A549 (cell line): ENCODE measurements around the gene PAPPA. TPM values are rescaled to one million over a fixed set of nuclear protein-coding genes. Genes with fewer than 3 reads are reported as not detected.

Experiments
- ATAC-seq, 2 experiments: fragments of 200-7000 bp in 1 of 2; fragments of >200 bp in 1 of 2; cut with Nextera tagmentation in 1 of 2; cut with Tn5 transposase in 1 of 2; 3 replicates each; pipeline versions ENCODE4 v1.8.0 to v1.9.1; 2018 to 2020; ENCODE audit warnings: mild to moderate bottlenecking in 1 of 2, moderate library complexity in 1 of 2
- CTCF ChIA-PET: fragments of 300-600 bp; sonication (Branson Sonifier 250); formaldehyde crosslinking; extraction: SDS; loops from one replicate; lab custom pipeline; 2021; ENCODE audit warnings: antibody characterized with exemption, inconsistent platforms; lab: Yijun Ruan, JAX
- POLR2A ChIA-PET: fragments of 350-600 bp; formaldehyde crosslinking; extraction: SDS; loops from one replicate; lab custom pipeline; 2021; ENCODE audit warnings: antibody characterized with exemption, inconsistent platforms; lab: Yijun Ruan, JAX
- DNase-seq, 2 experiments: peaks; one replicate each; pipeline versions ENCODE4 v3.0.0 to v3.0.0-alpha.2; 2011 to 2016; ENCODE audit warnings: low read depth in 1 of 2, low spot score in 1 of 2
- FAIRE-seq: peaks from 2 replicates; lab custom pipeline; 2011; peaks lifted over from hg19 to GRCh38; lab: Jason Lieb, UNC
- H3K27ac ChIP-seq, 2 experiments: fragments of >200 bp; sonication (Bioruptor Twin); formaldehyde crosslinking; 3 replicates each; pipeline ENCODE4 v1.5.1; 2016 to 2017
- H3K4me1 ChIP-seq: fragments of >200 bp; sonication (Bioruptor Twin); formaldehyde crosslinking; 3 replicates; pipeline ENCODE4 v1.6.1; 2016
- H3K4me2 ChIP-seq: fragments of >200 bp; sonication (Bioruptor Twin); formaldehyde crosslinking; 3 replicates; pipeline ENCODE4 v1.6.1; 2016
- H3K4me3 ChIP-seq: fragments of >200 bp; sonication (Bioruptor Twin); formaldehyde crosslinking; 3 replicates; pipeline ENCODE4 v1.5.1; 2016
- H3K9me3 ChIP-seq: fragments of >200 bp; sonication (Bioruptor Twin); formaldehyde crosslinking; 3 replicates; pipeline ENCODE4 v1.6.1; 2016
- EHF ChIP-seq: fragments of 250-450 bp; sonication (Bioruptor Pico); IDR thresholded peaks from 2 replicates; pipeline ENCODE4 v1.5.0; 2020; ENCODE audit warnings: mild to moderate bottlenecking
- ESRRA ChIP-seq: fragments of 150-350 bp; IDR thresholded peaks from 2 replicates; pipeline ENCODE4 v1.6.1; 2014; ENCODE audit warnings: mild to moderate bottlenecking, low read length, borderline replicate concordance
- FOSL2 ChIP-seq, 2 experiments: fragments of 450-650 bp in 1 of 2; fragments of >200 bp in 1 of 2; sonication (Bioruptor Twin) in 1 of 2; formaldehyde crosslinking; IDR thresholded peaks; 2 replicates each; pipeline versions ENCODE4 v1.5.0 to v1.6.1; 2016 to 2020; ENCODE audit warnings: mild to moderate bottlenecking in 1 of 2, moderate library complexity in 1 of 2
- HEYL ChIP-seq: fragments of 250-450 bp; sonication (Bioruptor Pico); IDR thresholded peaks from 2 replicates; pipeline ENCODE4 v1.8.0; 2021; ENCODE audit warnings: mild to moderate bottlenecking, moderate library complexity
- JUNB ChIP-seq: fragments of >200 bp; sonication (Bioruptor Twin); formaldehyde crosslinking; IDR thresholded peaks from 2 replicates; pipeline ENCODE4 v1.6.1; 2016
- KDM1A ChIP-seq: fragments of 200-600 bp; sonication (generic); IDR thresholded peaks from 2 replicates; pipeline ENCODE4 v1.6.1; 2016; ENCODE audit warnings: low read depth, mild to moderate bottlenecking
- KDM5A ChIP-seq: fragments of 200-600 bp; sonication (generic); IDR thresholded peaks from 2 replicates; pipeline ENCODE4 v1.6.1; 2016; ENCODE audit warnings: antibody characterized with exemption, mild to moderate bottlenecking
- MAFK ChIP-seq: fragments of 450-650 bp; IDR thresholded peaks from 2 replicates; pipeline ENCODE4 v1.6.1; 2014; ENCODE audit not compliant: partially characterized antibody
- SREBF2 ChIP-seq: fragments of 450-650 bp; IDR thresholded peaks from 2 replicates; pipeline ENCODE4 v1.6.1; 2014; ENCODE audit warnings: mild to moderate bottlenecking, moderate library complexity
- ZNF302 ChIP-seq: fragments of 250-450 bp; sonication (Bioruptor Pico); IDR thresholded peaks from 2 replicates; pipeline ENCODE4 v1.9.0; 2021; ENCODE audit warnings: inconsistent platforms, mild to moderate bottlenecking, moderate library complexity
- ZSCAN20 ChIP-seq: fragments of 250-450 bp; sonication (Bioruptor Pico); IDR thresholded peaks from 2 replicates; pipeline ENCODE4 v1.8.0; 2022; ENCODE audit warnings: mild to moderate bottlenecking, moderate library complexity
- WGBS: methylation state at CpG from one replicate; pipeline ENCODE4 v1.1.6; 2017; ENCODE audit errors: missing lambda C conversion rate; 5-methylcytosine and 5-hydroxymethylcytosine counted together
- polyA plus RNA-seq, 4 experiments: library from polyadenylated mRNA; depleted of rRNA in 3 of 4; stranded (reverse); fragments of >200 nt; fragmentation: RNase III in 1 of 4; extraction: RNeasy Plus Mini Kit Qiagen cat#74134 plus additional on column Dnase treatment in 1 of 4; gene quantifications; 2 replicates in 3 of 4; 3 replicates in 1 of 4; pipeline ENCODE4 v1.2.3, GENCODE V29; 2011 to 2017
- TF ChIP-seq, protein P1 (sequence below): fragments of 200-600 bp; sonication (generic); IDR thresholded peaks from 2 replicates; pipeline ENCODE4 v1.6.1; 2016; ENCODE audit warnings: antibody characterized with exemption, mild to moderate bottlenecking, moderate library complexity
- TF ChIP-seq, protein P2 (sequence below): IDR thresholded peaks from 2 replicates; pipeline ENCODE4 v1.6.1; 2012; ENCODE audit warnings: low read depth, borderline replicate concordance
- TF ChIP-seq, protein P3 (sequence below): fragments of 150-350 bp; IDR thresholded peaks from 2 replicates; pipeline ENCODE4 v1.6.1; 2014; ENCODE audit warnings: low read depth, mild to moderate bottlenecking, low read length
- TF ChIP-seq, protein P4 (sequence below): fragments of 450-650 bp; IDR thresholded peaks from 2 replicates; pipeline ENCODE4 v1.6.1; 2014; ENCODE audit warnings: antibody characterized with exemption
- TF ChIP-seq, protein P5 (sequence below): IDR thresholded peaks from 2 replicates; pipeline ENCODE4 v1.6.1; 2012
- TF ChIP-seq, protein P6 (sequence below): fragments of 250-450 bp; sonication (Bioruptor Pico); IDR thresholded peaks from 2 replicates; pipeline ENCODE4 v1.5.0; 2021; ENCODE audit warnings: mild to moderate bottlenecking, moderate library complexity, borderline replicate concordance

PAPPA gene
- polyA plus RNA-seq, 2 of the 4 experiments (the other 2 are of a cell fraction), result 40.0 to 127 TPM

DNA sequence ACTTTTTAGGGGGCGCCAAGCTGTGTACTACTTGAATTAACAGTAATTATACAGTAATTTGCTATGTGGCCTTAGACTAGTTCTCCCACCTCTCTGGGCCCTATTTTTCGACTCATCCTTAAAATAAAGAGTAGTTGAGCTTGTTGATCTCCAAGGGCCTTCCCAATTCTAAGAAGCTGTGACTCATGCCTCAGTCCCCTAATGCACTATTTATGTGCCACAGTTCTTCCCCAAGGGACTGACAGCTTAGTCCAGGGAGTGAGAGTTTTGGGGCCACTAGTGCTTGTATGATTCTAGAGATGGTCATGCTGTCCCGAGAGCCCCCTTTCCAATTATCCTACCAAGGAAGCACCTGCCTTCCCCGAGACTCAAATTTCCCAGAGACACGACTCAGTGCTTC is 149.7 kb downstream of the PAPPA start (continued):
- TF ChIP-seq, protein P1, sequence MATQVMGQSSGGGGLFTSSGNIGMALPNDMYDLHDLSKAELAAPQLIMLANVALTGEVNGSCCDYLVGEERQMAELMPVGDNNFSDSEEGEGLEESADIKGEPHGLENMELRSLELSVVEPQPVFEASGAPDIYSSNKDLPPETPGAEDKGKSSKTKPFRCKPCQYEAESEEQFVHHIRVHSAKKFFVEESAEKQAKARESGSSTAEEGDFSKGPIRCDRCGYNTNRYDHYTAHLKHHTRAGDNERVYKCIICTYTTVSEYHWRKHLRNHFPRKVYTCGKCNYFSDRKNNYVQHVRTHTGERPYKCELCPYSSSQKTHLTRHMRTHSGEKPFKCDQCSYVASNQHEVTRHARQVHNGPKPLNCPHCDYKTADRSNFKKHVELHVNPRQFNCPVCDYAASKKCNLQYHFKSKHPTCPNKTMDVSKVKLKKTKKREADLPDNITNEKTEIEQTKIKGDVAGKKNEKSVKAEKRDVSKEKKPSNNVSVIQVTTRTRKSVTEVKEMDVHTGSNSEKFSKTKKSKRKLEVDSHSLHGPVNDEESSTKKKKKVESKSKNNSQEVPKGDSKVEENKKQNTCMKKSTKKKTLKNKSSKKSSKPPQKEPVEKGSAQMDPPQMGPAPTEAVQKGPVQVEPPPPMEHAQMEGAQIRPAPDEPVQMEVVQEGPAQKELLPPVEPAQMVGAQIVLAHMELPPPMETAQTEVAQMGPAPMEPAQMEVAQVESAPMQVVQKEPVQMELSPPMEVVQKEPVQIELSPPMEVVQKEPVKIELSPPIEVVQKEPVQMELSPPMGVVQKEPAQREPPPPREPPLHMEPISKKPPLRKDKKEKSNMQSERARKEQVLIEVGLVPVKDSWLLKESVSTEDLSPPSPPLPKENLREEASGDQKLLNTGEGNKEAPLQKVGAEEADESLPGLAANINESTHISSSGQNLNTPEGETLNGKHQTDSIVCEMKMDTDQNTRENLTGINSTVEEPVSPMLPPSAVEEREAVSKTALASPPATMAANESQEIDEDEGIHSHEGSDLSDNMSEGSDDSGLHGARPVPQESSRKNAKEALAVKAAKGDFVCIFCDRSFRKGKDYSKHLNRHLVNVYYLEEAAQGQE, result no peak
- TF ChIP-seq KDM5A, result no peak
- no peak for TF ChIP-seq SREBF2
- no peak for TF ChIP-seq KDM1A
- no peak for TF ChIP-seq FOSL2 (IDR thresholded peaks at IDR 0.05)
- no peak for TF ChIP-seq FOSL2 (CRISPR knock-in tag; IDR thresholded peaks at IDR 0.05)
- TF ChIP-seq, protein P2, sequence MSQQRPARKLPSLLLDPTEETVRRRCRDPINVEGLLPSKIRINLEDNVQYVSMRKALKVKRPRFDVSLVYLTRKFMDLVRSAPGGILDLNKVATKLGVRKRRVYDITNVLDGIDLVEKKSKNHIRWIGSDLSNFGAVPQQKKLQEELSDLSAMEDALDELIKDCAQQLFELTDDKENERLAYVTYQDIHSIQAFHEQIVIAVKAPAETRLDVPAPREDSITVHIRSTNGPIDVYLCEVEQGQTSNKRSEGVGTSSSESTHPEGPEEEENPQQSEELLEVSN, result no peak
- TF ChIP-seq HEYL (CRISPR knock-in tag), result no peak

DNA sequence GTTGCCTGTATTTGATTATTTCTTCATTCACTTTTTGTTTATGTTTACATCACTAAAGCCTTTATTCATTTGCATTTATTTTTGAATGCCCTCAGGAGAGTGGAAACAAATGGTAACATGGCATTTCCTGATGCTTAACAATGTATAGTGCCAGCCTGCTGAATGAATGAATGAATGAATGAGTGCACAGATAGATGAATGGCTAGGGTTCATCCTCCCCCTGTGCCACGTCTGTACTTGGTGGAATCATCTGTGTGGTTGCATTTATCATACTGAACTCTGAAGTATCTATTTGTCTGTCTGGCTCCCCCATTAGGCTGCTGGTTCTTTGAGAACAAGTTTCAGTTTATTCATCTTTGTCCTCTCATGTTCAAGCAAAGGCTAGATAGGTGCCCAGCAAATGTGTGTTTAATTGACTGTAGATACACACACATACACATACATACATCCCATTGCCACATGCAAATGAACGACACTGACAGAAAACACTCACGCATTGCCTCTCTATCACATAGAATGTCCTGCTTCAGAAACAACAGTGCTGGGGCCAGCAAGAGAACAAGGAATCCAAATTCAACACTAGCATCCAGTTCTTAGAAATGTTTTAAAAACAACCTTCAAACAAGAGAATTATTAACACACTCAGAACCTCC is 150.4 kb downstream of the PAPPA start:
- H3K4me2 ChIP-seq, result no peak overlapping the region
- no peak overlapping the region for H3K4me3 ChIP-seq
- peak overlapping the region in 1 of 2 experiments; percentile 40; a peak in 1 of 6 replicates for H3K27ac ChIP-seq
- H3K9me3 ChIP-seq, result no peaks in the 10 kb centered on the region
- POLR2A ChIA-PET, result no interaction called here
- H3K4me1 ChIP-seq, result peaks cover 63% of the 10 kb centered on the region
- WGBS, result 81% methylated on average over 3 of the region's 3 CpGs
- DNase-seq (no peak), ATAC-seq (no peak), FAIRE-seq (no peak)
- no peak for TF ChIP-seq JUNB
- TF ChIP-seq, protein P3, sequence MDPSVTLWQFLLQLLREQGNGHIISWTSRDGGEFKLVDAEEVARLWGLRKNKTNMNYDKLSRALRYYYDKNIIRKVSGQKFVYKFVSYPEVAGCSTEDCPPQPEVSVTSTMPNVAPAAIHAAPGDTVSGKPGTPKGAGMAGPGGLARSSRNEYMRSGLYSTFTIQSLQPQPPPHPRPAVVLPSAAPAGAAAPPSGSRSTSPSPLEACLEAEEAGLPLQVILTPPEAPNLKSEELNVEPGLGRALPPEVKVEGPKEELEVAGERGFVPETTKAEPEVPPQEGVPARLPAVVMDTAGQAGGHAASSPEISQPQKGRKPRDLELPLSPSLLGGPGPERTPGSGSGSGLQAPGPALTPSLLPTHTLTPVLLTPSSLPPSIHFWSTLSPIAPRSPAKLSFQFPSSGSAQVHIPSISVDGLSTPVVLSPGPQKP, result no peak
- no peak for TF ChIP-seq EHF (CRISPR knock-in tag)
- TF ChIP-seq, protein P4, sequence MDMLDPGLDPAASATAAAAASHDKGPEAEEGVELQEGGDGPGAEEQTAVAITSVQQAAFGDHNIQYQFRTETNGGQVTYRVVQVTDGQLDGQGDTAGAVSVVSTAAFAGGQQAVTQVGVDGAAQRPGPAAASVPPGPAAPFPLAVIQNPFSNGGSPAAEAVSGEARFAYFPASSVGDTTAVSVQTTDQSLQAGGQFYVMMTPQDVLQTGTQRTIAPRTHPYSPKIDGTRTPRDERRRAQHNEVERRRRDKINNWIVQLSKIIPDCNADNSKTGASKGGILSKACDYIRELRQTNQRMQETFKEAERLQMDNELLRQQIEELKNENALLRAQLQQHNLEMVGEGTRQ, result no peak
- no peak for TF ChIP-seq ESRRA
- TF ChIP-seq ZSCAN20 (CRISPR knock-in tag), result no peak
- TF ChIP-seq MAFK, result no peak
- TF ChIP-seq, protein P5, sequence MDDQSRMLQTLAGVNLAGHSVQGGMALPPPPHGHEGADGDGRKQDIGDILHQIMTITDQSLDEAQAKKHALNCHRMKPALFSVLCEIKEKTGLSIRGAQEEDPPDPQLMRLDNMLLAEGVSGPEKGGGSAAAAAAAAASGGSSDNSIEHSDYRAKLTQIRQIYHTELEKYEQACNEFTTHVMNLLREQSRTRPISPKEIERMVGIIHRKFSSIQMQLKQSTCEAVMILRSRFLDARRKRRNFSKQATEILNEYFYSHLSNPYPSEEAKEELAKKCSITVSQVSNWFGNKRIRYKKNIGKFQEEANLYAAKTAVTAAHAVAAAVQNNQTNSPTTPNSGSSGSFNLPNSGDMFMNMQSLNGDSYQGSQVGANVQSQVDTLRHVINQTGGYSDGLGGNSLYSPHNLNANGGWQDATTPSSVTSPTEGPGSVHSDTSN, result no peak
- no peak for TF ChIP-seq ZNF302 (CRISPR knock-in tag)
- TF ChIP-seq, protein P6, sequence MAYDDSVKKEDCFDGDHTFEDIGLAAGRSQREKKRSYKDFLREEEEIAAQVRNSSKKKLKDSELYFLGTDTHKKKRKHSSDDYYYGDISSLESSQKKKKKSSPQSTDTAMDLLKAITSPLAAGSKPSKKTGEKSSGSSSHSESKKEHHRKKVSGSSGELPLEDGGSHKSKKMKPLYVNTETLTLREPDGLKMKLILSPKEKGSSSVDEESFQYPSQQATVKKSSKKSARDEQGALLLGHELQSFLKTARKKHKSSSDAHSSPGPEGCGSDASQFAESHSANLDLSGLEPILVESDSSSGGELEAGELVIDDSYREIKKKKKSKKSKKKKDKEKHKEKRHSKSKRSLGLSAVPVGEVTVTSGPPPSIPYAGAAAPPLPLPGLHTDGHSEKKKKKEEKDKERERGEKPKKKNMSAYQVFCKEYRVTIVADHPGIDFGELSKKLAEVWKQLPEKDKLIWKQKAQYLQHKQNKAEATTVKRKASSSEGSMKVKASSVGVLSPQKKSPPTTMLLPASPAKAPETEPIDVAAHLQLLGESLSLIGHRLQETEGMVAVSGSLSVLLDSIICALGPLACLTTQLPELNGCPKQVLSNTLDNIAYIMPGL (CRISPR knock-in tag), result no peak
- CTCF ChIA-PET, result no interaction called here
